GM19324 (cell line): ENCODE data around the gene TOMM40.
"Not testable (repeated sequence)": the region's sequence is repeated elsewhere in the genome, so short reads cannot be mapped to it uniquely, and the experiment has no call there.

Experiments used
- ATAC-seq: cut with Tn5 transposase; IDR thresholded peaks from one replicate; pipeline ENCODE4 v1.9.1; 2021; ENCODE audit warnings: mild to moderate bottlenecking, moderate library complexity; ENCODE audit not compliant: unreplicated experiment, low FRiP score

Gene TOMM40

DNA sequence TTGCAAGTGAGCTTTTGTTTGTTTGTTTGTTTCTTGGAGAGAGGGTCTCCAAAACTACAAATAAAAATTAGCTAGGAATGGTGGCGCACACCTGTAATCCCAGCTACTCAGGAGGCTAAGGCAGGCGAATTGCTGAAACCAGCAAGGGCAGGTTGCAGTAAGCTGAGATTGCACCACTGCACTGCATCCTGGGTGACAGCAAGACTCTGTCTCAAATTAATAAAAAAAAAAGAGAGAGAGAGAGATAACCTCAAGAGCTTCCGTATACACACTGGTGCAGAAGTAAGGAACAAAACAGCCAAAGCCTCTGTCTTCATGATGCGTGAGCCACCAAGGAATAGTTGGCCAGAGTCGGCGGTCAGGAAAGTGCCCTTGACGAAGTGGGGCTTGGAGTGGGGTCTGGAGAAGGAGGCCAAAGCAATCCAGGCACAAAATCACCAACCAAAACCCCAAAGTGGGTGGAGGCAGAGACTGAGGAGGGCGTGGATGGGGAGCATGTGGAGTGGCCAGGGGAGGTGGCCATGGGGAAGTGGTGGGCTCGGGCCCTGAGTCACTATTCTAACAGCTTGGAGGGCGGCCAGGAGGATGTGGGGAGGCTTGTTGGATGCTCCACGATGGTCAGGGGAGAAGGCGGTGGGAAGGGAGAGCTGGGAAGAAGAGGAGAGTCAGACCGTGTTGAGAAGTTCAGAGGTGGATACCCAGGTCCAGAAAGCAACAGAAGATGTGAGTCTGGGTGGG is 21.2 kb upstream of the TOMM40 start:
- ATAC-seq: no peak

DNA sequence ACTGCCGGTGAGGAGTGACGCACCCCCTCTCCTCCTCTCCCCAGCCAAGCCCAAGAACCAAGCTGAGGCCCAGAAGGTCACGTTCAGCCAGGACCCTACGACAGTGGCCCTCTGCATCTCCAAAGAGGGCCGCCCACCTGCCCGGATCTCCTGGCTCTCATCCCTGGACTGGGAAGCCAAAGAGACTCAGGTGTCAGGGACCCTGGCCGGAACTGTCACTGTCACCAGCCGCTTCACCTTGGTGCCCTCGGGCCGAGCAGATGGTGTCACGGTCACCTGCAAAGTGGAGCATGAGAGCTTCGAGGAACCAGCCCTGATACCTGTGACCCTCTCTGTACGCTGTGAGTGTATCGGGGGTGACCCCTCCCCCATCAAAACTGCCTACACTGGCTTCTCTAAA is 19.2 kb upstream of the TOMM40 start:
- no peak for ATAC-seq

DNA sequence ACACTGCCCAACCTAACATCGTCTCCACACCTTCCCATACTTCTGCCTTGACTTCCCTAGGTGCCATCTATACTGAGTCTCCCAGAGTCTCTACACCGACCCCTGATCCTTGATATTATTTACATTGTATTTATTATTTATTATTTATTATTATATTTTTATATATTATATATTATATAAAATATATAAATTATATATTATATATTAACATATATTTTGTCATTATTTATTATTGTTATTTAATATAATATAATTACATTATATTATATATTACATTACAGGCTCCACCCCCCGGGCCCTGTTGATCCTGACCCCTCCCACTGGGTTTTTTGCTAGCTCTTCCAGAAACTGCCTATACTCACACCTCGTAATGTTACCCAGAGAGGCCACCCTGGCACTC is 18.4 kb upstream of the TOMM40 start:
- ATAC-seq: no peak

DNA sequence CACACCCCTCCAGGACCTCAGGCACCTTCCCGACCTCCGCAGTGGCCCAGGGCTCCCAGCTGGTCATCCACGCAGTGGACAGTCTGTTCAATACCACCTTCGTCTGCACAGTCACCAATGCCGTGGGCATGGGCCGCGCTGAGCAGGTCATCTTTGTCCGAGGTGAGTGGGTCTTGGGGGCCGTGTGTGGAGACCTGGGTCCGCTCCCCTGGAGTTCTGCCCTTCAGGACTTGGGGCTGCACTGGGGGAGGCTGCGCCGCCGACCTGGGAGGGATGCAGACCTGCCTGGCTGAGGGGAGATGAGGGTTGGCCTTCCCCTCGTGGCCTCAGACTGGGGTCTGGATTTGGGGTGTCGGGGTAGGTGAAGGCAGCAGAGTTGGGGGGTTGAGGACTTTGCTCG is 16.7 kb upstream of the TOMM40 start:
- no peak for ATAC-seq

DNA sequence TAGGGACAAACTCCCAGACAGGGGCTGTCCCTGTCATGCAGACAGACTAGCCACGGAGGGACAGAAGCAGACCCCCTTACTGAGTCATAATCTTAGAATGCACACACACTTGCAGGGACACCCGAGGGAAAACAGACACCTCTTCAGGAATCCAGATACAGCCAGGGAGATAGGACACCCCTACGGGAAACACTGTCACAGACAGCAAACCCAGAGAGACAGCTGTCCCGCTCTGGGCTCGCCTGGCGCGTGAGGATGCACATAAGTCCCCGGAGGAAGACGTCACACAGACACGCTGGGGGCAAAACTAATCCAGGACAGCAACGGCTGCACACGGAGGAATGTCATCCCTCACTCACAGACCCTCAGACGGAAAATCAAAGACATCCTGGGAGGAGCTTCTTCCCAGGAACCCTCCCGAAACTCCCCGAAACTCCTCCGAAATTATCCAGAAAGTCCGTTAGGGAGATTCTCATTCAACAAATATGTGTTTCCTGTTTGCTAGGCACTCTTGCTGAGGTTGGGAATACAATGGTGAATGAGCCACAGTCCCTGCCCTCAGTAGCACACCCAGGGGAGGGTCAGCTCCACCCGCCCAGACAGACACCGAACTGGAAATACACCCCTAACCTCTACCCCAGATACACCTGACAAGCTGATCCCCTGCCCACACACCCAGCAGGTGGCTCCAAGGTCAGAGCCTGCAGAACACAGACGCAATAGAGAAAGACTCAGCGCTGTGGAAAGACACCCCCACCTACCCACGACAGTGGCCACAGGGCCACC is 15.2 kb upstream of the TOMM40 start:
- no peak for ATAC-seq

DNA sequence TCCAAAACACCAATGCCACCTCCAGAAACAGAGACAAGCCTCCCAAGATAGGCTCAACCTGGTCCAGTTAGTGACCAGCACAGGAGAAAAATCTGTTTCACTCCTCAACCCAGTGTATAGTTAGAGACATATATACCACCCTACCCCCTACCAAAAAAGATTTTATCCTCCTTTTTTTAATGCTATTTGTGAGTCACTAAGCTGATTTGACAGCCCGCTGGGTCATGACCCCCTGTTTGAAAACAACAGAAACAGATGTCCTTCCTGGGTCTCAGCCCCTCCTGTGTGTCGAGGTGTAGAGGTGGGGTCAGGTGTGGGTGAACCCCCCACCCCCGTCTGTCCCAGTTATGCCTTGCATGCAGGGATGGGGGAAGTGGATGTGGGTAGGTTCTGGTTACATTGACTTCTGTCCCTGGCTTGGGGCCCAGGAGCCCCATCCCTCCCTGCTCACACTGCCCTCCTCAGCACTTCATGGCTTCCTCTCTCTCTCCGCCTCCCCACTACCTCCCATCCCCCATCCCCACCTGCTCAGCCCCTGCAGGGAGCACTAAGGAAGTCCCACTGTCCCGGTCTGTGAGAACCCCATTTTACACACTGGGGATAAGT is 14.0 kb upstream of the TOMM40 start:
- ATAC-seq: no peak

DNA sequence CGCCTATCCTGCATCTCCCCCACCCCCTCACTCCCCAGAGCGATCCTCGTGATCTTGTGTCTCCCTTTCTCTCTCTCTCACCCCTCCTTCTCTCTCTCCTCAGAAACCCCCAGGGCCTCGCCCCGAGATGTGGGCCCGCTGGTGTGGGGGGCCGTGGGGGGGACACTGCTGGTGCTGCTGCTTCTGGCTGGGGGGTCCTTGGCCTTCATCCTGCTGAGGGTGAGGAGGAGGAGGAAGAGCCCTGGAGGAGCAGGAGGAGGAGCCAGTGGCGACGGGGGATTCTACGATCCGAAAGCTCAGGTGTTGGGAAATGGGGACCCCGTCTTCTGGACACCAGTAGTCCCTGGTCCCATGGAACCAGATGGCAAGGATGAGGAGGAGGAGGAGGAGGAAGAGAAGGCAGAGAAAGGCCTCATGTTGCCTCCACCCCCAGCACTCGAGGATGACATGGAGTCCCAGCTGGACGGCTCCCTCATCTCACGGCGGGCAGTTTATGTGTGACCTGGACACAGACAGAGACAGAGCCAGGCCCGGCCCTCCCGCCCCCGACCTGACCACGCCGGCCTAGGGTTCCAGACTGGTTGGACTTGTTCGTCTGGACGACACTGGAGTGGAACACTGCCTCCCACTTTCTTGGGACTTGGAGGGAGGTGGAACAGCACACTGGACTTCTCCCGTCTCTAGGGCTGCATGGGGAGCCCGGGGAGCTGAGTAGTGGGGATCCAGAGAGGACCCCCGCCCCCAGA is 12.8 kb upstream of the TOMM40 start:
- ATAC-seq: no peak

DNA sequence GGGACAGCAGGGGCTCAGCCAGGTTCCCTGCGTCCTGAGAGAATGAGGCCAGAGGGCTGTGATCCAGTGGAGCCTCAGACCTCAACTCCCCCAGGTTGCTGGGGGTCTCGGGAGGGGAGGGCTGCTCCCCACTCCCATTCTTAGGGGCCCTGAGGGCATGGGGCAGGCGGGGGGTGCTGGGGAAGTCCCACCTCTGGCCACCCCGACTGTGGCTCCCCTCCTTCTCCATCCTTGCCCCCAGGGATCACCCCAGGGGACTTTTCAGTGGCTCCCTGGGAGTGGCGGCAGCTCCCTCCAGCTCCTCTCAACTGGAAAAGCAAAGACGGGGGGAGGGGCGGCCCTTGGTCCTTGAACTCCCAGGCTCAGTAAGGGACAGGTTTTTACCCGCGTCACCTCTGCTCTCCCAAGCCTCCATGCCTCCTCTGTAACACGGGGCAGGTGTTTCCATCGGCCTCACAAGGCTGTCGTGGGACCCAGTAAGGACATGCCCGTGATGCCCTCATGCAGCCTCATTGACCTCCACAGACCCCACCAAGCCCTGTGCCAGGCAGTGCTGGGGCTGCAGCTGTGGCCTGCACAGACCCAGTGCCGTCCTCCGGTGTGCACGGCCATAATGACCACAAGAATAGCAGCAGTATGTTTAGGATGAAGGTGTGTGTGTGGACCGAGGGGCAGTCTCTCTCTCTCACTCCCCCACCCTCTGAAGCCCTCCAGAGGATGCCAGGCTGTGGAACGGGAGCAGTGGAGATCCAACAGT is 11.6 kb upstream of the TOMM40 start:
- no peak for ATAC-seq

DNA sequence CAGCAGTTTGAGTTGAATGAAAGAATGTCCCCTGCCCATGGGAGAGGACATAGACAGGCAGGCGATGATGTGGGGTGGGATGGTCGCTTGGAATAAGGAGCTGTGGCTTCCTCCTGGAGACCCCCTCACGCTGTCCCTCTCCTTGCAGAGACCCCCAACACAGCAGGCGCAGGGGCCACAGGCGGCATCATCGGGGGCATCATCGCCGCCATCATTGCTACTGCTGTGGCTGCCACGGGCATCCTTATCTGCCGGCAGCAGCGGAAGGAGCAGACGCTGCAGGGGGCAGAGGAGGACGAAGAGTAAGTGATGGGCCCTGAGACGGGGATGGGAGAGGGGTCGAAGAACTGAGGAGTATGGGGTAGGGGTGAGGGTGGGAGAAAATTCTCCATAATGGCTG is 9.0 kb upstream of the TOMM40 start:
- no peak for ATAC-seq

DNA sequence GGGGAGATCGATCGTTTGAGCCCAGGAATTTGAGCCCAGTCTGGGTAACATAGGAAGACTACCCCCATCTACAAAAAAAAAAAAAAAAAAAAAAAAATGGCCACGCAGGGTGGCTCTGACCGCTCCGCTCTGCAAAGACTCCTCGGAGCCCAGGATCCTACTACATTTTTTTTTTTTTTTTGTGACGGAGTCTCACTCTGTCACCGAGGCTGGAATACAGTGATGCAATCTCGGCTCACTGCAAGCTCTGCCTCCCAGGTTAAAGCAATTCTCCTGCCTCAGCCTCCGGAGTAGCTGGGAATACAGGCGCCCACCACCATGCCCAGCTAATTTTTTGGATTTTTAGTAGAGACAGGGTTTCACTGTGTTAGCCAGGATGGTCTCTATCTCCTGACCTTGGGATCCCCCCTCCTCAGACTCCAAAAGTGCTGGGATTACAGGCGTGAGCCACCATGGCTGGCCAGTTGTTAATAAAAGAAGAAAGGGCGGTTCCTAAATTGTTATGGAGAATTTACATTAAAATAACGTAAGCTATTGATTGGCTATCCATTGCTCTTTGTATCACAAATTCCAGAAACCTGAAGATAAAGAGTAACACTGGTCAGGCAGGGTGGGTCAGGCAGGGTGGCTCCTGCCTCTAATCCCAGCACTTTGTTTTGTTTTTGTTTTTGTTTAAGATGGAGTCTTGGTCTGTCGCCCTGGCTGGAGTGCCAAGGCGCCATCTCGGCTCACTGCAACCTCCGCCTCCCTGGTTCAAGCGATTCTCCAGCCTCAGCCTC is 8.2 kb upstream of the TOMM40 start:
- not testable (repeated sequence) for ATAC-seq

DNA sequence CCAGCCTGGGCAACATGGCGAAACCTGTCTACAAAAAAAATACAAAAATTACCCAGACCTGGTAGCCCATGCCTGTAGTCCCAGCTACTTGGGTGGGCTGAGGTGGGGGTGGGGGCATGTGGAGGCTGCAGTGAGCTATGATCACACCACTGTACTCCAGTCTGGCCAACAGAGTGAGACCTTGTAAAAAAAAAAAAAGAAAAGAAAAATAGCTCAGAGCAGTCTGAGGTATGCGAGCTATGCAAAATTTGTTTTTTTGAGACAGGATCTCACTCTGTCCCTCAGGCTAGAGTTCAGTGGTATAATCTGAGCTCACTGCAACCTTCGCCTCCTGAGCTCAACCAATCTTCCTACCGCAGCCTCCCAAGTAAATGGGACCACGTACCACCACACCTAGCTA is 7.1 kb upstream of the TOMM40 start:
- no peak for ATAC-seq

DNA sequence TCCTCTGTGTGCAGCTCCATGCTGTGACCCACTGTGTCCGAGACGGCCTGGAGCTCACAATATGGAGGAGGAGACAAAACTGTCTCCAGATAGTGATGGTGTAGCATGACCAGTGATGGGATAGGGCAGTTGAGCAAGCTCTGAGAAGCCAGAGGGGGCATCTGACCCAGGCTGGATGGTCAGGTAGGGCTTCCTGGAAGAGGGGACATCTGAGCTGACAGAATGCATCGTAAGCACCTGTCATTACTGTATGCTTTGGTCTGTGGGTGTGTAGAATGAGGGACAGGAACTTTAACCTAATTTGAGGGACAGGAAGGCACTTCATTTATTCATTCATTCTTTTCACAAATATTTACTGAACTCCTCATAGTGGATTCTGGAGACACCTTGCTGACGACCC is 6.5 kb upstream of the TOMM40 start:
- ATAC-seq: no peak

DNA sequence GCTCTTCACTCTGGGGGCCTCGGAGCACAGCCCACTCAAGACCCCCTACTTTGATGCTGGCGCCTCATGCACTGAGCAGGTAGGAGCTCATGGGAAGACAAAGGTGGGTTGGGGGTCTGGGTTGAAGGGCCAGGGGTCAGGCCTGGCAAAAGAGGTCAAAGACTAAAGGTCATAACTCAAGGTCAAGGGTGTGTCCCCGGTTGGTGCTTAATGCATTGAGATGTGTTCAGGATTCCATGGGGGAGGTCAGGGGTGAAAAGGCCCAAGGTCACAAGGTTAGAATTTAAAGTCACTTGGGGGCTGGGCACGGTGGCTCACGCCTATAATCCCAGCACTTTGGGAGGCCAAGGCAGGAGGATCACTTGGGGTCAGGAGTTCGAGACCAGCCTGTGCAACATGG is 4.9 kb upstream of the TOMM40 start:
- no peak for ATAC-seq

DNA sequence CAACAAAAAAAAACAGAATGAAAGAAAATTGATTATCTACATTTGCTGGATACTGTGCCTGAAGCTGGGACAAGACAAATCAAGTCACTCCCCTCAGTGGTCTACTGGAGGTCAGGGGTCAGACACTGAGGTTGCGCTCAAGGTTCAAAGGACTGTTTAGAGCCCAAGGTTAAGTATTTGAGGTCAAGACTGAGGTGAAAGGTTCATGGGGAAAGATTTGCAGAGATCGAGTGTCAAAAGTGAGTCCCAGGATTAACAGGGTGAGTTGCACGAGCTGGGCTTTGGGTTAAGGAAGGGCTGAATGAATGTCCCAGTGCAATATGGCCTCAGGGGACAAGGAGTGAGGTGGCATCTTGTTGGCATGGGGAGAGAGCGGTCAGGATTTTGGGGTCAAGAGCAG is 3.4 kb upstream of the TOMM40 start:
- ATAC-seq: no peak

DNA sequence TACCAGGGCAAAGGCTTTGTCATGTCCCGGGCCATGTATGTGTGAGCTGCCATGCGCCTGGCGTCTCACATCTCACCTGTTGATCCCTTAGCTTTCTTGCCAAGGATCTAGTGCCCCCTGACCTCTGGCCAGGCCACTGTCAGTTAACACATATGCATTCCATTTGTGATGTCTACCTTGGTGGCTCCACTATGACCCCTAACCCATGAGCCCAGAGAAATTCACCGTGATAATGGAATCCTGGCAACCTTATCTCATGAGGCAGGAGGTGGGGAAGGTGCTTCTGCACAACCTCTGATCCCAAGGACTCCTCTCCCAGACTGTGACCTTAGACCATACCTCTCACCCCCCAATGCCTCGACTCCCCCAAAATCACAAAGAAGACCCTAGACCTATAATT is 2.7 kb upstream of the TOMM40 start:
- not testable (repeated sequence) for ATAC-seq

DNA sequence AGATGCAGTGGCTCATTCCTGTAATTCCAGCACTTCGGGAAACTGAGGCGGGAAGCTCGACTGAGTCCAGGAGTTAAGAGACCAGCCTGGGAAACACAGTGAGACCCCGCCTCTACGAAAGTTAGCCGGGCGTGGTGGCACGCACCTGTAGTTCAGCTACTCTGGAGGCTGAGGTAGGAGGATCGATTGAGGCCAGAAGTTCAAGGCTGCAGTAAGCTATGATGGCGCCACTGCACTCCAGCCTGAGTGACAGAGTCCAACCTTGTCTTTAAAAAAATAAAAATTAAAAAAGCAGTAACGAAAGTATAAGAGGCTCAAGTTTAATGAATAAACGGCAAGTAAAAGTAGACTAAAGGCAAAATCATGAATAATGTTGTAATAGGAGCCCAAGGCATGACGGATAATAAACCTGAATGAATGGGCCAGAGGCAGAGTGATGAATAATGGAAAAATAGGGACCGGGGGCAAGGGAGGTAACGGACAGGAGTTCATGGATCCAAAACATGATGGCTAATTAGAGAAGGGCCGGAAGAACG is 1.2 kb upstream of the TOMM40 start:
- no peak for ATAC-seq

DNA sequence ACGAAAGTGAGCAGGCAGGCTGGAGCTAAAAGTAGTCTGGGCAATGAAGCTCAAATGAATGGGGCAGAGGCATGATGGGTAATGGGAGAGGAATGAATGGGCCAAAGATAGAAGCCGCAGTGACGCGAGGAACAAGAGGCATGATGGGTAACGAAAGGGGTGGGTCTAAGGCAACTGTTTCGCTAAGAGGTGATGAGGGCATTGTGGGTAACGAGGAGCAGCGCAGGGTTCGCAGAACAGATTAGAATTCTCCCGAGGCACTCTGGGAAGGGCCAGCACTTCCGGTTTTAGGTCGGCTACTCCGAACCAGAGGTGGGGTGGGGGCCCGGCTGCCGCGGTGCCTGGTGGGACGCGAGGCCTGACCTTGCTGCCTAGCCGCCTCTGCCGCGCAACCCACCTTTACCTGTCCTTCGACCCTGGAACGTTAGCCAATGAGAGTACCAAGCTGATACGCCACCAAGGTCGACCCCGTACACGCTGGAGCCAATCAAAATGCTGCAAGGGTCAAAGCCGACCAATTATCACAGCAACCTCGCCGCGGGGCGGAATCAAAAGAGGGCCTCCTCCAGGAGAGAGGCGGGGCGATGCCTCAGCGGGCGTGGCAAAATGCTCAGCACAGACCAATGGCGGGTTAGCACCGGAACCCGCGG is 563 bp upstream of the TOMM40 start:
- peak; percentile 86 for ATAC-seq

DNA sequence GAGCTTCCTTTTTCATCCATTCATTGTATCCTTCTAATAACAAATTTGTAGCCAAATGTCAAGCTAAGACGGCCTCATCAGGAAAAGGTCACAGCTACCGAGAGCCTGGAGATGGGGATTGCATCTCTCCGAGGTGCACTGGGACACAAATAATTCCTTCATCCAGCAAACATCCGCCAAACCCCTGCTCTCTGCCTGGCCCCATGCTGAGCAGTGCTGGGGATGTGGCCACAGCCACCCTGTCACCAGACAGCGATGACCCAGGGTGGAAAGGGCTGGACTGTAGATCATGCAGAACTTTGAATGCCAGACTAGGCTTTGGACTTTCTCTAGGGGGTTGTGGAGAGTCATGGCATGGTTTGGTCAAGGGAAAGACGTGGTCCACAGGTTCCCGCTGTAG is 1.9 kb downstream of the TOMM40 start:
- ATAC-seq: no peak
